Liver (tissue), 9 donors: ENCODE data around the gene PLEKHO1. TPM values are rescaled to one million over a fixed set of nuclear protein-coding genes. Genes with fewer than 3 reads are reported as not detected.

ENCODE experiments used
- DNase-seq: peaks from one replicate; pipeline ENCODE4 v3.0.0-alpha.2; 2017; ENCODE audit warnings: low spot score
- H3K27ac ChIP-seq, 2 donors: one replicate each; pipeline ENCODE4 v1.7.0; 2013; ENCODE audit warnings: inconsistent platforms in 2 of 2, low read length in 2 of 2, control low read depth in 1 of 2, low read depth in 1 of 2, mild to moderate bottlenecking in 1 of 2
- H3K27me3 ChIP-seq, 4 donors: one replicate each; pipeline versions ENCODE4 v1.6.1 to v1.7.0; 2013; ENCODE audit warnings: low read length in 3 of 4, inconsistent platforms in 1 of 4, mild to moderate bottlenecking in 1 of 4, moderate library complexity in 1 of 4; ENCODE audit not compliant: control insufficient read depth in 4 of 4, insufficient read depth in 4 of 4
- H3K36me3 ChIP-seq, 4 donors: one replicate each; pipeline versions ENCODE4 v1.6.1 to v1.7.0; 2013; ENCODE audit warnings: low read length in 3 of 4, mild to moderate bottlenecking in 3 of 4, low read depth in 1 of 4, moderate library complexity in 1 of 4; ENCODE audit not compliant: control insufficient read depth in 4 of 4, insufficient read depth in 3 of 4
- H3K4me1 ChIP-seq, 4 donors: one replicate each; pipeline versions ENCODE4 v1.6.1 to v1.7.0; 2013; ENCODE audit warnings: low read length in 3 of 4, mild to moderate bottlenecking in 3 of 4, moderate library complexity in 1 of 4; ENCODE audit not compliant: control insufficient read depth in 4 of 4, insufficient read depth in 4 of 4
- H3K4me3 ChIP-seq, 3 donors: one replicate each; pipeline versions ENCODE4 v1.6.1 to v1.7.0; 2013; ENCODE audit warnings: low read length in 3 of 3, control low read depth in 1 of 3, low read depth in 1 of 3, mild to moderate bottlenecking in 1 of 3
- H3K9ac ChIP-seq, 2 donors: one replicate each; pipeline ENCODE4 v1.7.0; 2013; ENCODE audit warnings: low read length in 2 of 2, mild to moderate bottlenecking in 2 of 2, moderate library complexity in 2 of 2, control low read depth in 1 of 2, low read depth in 1 of 2
- H3K9me3 ChIP-seq, 4 donors: one replicate each; pipeline versions ENCODE4 v1.6.1 to v1.7.0; 2013; ENCODE audit warnings: low read length in 3 of 4; ENCODE audit not compliant: control insufficient read depth in 4 of 4
- EGR1 ChIP-seq, 2 donors: IDR thresholded peaks; 2 replicates each; pipeline ENCODE4 v1.6.1; 2016 to 2018; ENCODE audit warnings: antibody characterized with exemption in 2 of 2, low read depth in 2 of 2
- FOXA2 ChIP-seq: IDR thresholded peaks from 2 replicates; pipeline ENCODE4 v1.6.1; 2016; ENCODE audit warnings: antibody characterized with exemption
- GABPA ChIP-seq, 2 donors: IDR thresholded peaks in 1 of 2; conservative IDR thresholded peaks in 1 of 2; 2 replicates each; pipeline ENCODE4 v1.6.1; 2016; ENCODE audit warnings: antibody characterized with exemption in 2 of 2, mild to moderate bottlenecking in 1 of 2, moderate library complexity in 1 of 2
- HNF4A ChIP-seq, 2 donors: conservative IDR thresholded peaks; 2 replicates each; pipeline ENCODE4 v1.6.1; 2016; ENCODE audit warnings: antibody characterized with exemption in 2 of 2, mild to moderate bottlenecking in 2 of 2
- HNF4G ChIP-seq: IDR thresholded peaks from 2 replicates; pipeline ENCODE4 v1.6.1; 2016; ENCODE audit warnings: antibody characterized with exemption
- JUND ChIP-seq, 2 donors: IDR thresholded peaks; 2 replicates each; pipeline ENCODE4 v1.6.1; 2016; ENCODE audit warnings: antibody characterized with exemption in 2 of 2
- RAD21 ChIP-seq, 2 donors: IDR thresholded peaks; 2 replicates each; pipeline ENCODE4 v1.6.1; 2016; ENCODE audit warnings: antibody characterized with exemption in 2 of 2, mild to moderate bottlenecking in 2 of 2
- RXRA ChIP-seq, 2 donors: IDR thresholded peaks; 2 replicates each; pipeline ENCODE4 v1.6.1; 2017 to 2018; ENCODE audit warnings: antibody characterized with exemption in 2 of 2, mild to moderate bottlenecking in 1 of 2
- SP1 ChIP-seq: IDR thresholded peaks from 2 replicates; pipeline ENCODE4 v1.6.1; 2018; ENCODE audit warnings: antibody characterized with exemption, mild to moderate bottlenecking
- TAF1 ChIP-seq: conservative IDR thresholded peaks from 2 replicates; pipeline ENCODE4 v1.6.1; 2016; ENCODE audit warnings: antibody characterized with exemption, mild to moderate bottlenecking
- YY1 ChIP-seq: IDR thresholded peaks from 2 replicates; pipeline ENCODE4 v1.6.1; 2016; ENCODE audit warnings: antibody characterized with exemption, mild to moderate bottlenecking
- WGBS: extraction: QIAGEN DNeasy Blood & Tissue Kit; methylation state at CpG from one replicate; pipeline ENCODE4 v1.1.7; 2013; 5-methylcytosine and 5-hydroxymethylcytosine counted together
- polyA plus RNA-seq, 2 donors: library from polyadenylated mRNA; stranded (reverse) in 1 of 2; unstranded in 1 of 2; fragments of 200-250 nt in 1 of 2; fragments of >200 nt in 1 of 2; fragmentation: Nextera tagmentation in 1 of 2; extraction: Ambion mirVana in 1 of 2; gene quantifications; one replicate each; pipeline versions ENCODE4 v1.2.1 to v1.2.3, GENCODE V29; 2013 to 2015
- total RNA-seq, 2 donors: library from RNA; depleted of rRNA; stranded (reverse); fragments of >200 nt; gene quantifications; one replicate each; pipeline ENCODE4 v1.2.3, GENCODE V29; 2014
- TF ChIP-seq, protein P1 (sequence below): IDR thresholded peaks from 2 replicates; pipeline ENCODE4 v1.6.1; 2016; ENCODE audit warnings: antibody characterized with exemption
- TF ChIP-seq, protein P2 (sequence below): IDR thresholded peaks from 2 replicates; pipeline ENCODE4 v1.6.1; 2016; ENCODE audit warnings: antibody characterized with exemption
- TF ChIP-seq, protein P3 (sequence below): fragments of 150-350 bp; IDR thresholded peaks from 2 replicates; pipeline ENCODE4 v1.5.1; 2017; ENCODE audit warnings: improper control_type of control experiment, low read depth, low read length; ENCODE audit not compliant: missing input control
- donor health status: healthy.
- donor health status: healthy.
- donor health status: healthy.
- donor health status: healthy.
- donor health status: healthy.

The PLEKHO1 gene
- total and polyA plus RNA-seq, 4 donors = 3.5 to 8.8 (median 6.0) TPM

DNA sequence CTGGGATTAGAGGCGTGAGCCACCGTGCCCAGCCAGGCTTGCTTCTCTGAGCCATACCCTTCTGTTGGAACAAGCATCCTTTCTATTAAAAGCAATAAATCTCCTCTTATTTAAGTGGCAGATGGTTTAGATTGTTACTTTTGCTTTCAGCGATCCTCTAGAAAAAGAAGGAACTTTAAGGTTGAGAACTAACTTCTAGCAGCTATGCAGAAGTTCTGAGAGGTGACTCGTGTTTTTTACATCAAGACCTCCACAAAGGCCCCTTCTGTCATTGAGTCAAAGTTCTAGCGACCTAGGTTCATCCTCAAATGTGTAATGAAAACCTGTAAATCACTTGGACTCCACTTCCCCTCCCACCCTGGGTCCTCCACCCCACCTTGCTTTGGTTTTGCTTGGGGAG, 30.8 kb downstream of the PLEKHO1 start:
- Histone ChIP-seq H3K36me3 (no peaks in the 10 kb centered on the region), H3K27ac (no peak overlapping the region), H3K27me3 (no peaks in the 10 kb centered on the region), H3K4me3 (no peak overlapping the region), H3K9me3 (no peaks in the 10 kb centered on the region), H3K9ac (no peak overlapping the region), H3K4me1 (no peaks in the 10 kb centered on the region)
- DNase-seq = no peak
- TF ChIP-seq, protein P1, sequence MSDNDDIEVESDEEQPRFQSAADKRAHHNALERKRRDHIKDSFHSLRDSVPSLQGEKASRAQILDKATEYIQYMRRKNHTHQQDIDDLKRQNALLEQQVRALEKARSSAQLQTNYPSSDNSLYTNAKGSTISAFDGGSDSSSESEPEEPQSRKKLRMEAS = no peak
- TF ChIP-seq RAD21 (IDR thresholded peaks at IDR 0.05) (no peak), TAF1 (no peak), SP1 (no peak)
- WGBS = 72% methylated on average over 5 of the region's 5 CpGs

DNA sequence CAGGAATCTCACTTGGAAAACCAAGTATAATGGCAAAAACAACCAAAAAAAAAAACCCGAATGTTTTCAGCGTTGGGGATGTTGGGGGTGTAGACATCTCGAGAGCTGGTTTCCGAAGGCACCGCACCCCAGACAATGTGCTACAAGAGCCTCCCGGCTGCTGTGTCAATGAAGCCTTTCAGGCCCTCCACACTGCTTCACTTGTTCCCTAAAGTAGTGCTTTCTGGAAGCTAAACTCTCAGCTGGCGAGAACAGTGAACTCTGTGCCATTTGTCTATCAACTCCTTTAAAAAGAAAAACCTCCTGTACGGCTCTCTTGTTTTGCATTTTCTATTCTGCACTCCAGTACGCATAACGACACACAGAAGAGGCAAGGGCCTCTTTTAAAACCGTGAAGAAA, 32.5 kb downstream of the PLEKHO1 start:
- no peak for DNase-seq
- Histone ChIP-seq H3K27me3 (no peaks in the 10 kb centered on the region), H3K4me3 (no peak overlapping the region), H3K36me3 (no peaks in the 10 kb centered on the region), H3K27ac (no peak overlapping the region), H3K9ac (no peak overlapping the region), H3K4me1 (peaks cover 0 to 10% (median 5%) of the 10 kb centered on the region in 4 donors), H3K9me3 (no peaks in the 10 kb centered on the region)
- 93% methylated on average over 11 of the region's 11 CpGs for WGBS
- TF ChIP-seq, protein P2, sequence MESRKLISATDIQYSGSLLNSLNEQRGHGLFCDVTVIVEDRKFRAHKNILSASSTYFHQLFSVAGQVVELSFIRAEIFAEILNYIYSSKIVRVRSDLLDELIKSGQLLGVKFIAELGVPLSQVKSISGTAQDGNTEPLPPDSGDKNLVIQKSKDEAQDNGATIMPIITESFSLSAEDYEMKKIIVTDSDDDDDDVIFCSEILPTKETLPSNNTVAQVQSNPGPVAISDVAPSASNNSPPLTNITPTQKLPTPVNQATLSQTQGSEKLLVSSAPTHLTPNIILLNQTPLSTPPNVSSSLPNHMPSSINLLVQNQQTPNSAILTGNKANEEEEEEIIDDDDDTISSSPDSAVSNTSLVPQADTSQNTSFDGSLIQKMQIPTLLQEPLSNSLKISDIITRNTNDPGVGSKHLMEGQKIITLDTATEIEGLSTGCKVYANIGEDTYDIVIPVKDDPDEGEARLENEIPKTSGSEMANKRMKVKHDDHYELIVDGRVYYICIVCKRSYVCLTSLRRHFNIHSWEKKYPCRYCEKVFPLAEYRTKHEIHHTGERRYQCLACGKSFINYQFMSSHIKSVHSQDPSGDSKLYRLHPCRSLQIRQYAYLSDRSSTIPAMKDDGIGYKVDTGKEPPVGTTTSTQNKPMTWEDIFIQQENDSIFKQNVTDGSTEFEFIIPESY = no peak
- TF ChIP-seq FOXA2 (no peak), GABPA (IDR thresholded peaks at IDR 0.05 in 1 of 2, conservative IDR thresholded peaks at IDR 0.05 in 1 of 2) (no peak), TAF1 (no peak), RAD21 (IDR thresholded peaks at IDR 0.05) (no peak), HNF4G (no peak), SP1 (no peak)
- TF ChIP-seq, protein P3, sequence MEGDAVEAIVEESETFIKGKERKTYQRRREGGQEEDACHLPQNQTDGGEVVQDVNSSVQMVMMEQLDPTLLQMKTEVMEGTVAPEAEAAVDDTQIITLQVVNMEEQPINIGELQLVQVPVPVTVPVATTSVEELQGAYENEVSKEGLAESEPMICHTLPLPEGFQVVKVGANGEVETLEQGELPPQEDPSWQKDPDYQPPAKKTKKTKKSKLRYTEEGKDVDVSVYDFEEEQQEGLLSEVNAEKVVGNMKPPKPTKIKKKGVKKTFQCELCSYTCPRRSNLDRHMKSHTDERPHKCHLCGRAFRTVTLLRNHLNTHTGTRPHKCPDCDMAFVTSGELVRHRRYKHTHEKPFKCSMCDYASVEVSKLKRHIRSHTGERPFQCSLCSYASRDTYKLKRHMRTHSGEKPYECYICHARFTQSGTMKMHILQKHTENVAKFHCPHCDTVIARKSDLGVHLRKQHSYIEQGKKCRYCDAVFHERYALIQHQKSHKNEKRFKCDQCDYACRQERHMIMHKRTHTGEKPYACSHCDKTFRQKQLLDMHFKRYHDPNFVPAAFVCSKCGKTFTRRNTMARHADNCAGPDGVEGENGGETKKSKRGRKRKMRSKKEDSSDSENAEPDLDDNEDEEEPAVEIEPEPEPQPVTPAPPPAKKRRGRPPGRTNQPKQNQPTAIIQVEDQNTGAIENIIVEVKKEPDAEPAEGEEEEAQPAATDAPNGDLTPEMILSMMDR = no peak
- TF ChIP-seq, protein P1 = no peak

DNA sequence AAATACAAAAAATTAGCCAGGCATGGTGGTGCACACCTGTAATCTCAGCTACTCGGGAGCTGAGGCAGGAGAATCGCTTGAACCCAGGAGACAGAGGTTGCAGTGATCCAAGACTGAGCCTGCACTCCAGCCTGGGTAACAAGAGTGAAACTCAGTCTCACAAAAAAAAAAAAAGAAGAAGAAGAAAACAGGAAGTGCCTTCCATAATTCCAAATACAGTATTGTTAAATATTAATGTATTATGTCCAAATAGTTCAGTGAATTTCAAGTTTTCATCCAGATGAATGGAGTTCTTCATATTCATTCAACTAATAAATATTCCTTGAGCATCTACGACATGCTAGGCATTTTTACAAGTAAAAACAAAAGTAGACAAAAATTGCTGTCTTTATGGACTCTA, 33.3 kb downstream of the PLEKHO1 start:
- Histone ChIP-seq H3K27ac (no peak overlapping the region), H3K9ac (no peak overlapping the region), H3K36me3 (no peaks in the 10 kb centered on the region), H3K4me1 (peaks cover 0 to 10% (median 5%) of the 10 kb centered on the region in 4 donors), H3K9me3 (no peaks in the 10 kb centered on the region), H3K4me3 (no peak overlapping the region), H3K27me3 (no peaks in the 10 kb centered on the region)
- WGBS = 87% methylated on average over 3 of the region's 3 CpGs
- no peak for TF ChIP-seq HNF4G
- TF ChIP-seq GABPA (IDR thresholded peaks at IDR 0.05 in 1 of 2, conservative IDR thresholded peaks at IDR 0.05 in 1 of 2) = no peak
- TF ChIP-seq, protein P1 = no peak
- no peak for TF ChIP-seq FOXA2
- no peak for TF ChIP-seq JUND (IDR thresholded peaks at IDR 0.05)
- no peak for TF ChIP-seq RAD21 (IDR thresholded peaks at IDR 0.05)
- TF ChIP-seq HNF4A (conservative IDR thresholded peaks at IDR 0.05) = no peak
- TF ChIP-seq RXRA (IDR thresholded peaks at IDR 0.05) = no peak
- no peak for TF ChIP-seq SP1
- no peak for TF ChIP-seq YY1
- TF ChIP-seq EGR1 (IDR thresholded peaks at IDR 0.05; ENCODE audit: low read depth in 2 of 2) = no peak
- no peak for DNase-seq
